Fibroblast of skin of left quadriceps (primary cell): ENCODE measurements around the gene PLIN1.
A peak's percentile ranks its signal among the peaks of the same experiment; 100 is the strongest.

Experiments used
- DNase-seq, 2 experiments: peaks; one replicate each; pipeline ENCODE4 v3.0.0-alpha.2; 2013; ENCODE audit warnings: low read depth in 2 of 2

The PLIN1 gene

DNA sequence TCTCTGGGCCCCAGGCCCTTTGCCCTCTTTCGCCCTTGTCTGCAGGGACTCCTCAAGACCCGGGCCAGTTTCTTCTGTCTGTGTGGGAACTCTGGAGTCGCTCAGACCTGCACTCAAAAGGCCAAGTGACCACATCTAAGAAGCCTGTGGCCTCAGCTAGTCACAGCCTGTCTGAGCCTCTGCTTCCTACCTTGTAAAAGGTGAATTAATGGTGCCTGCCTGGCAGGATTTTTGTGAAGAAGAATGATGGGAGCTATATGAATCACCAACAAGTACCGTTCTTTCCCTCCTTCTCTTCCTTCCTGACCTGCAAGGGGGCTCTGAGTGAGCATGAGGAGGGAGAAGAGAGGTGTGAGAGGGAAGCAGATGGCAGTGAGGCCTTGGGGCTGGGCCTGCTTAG lies 7.5 kb downstream of the PLIN1 start:
- DNase-seq: no peak

DNA sequence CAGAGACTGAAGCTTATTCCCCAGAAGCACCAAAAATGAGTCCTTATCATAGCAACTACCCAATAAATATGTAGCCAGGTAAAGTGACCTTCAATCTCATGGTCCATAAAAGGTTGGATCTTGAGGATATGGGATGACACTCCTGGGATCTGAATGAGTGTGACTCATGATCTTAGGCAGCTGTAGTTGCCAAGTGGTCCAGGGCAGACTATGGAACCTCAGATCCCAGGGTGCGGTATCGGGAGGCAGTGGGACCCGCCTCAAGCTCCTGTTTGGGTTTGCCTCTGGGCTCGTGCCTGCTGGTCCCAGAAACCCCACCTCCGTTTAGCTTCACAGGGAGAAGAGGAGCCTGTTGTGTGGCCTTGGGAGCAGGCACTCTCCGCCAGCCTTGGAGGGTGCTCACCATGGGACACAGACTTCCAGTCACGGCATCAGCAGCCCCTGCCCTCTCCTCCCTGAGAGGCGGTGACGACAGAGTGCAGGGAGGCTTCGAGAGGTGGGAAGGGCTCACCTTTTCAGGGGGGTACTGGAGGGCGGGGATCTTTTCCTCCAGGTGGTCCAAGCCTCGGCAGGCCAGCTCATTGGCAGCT lies 8.1 kb downstream of the PLIN1 start:
- no peak for DNase-seq

DNA sequence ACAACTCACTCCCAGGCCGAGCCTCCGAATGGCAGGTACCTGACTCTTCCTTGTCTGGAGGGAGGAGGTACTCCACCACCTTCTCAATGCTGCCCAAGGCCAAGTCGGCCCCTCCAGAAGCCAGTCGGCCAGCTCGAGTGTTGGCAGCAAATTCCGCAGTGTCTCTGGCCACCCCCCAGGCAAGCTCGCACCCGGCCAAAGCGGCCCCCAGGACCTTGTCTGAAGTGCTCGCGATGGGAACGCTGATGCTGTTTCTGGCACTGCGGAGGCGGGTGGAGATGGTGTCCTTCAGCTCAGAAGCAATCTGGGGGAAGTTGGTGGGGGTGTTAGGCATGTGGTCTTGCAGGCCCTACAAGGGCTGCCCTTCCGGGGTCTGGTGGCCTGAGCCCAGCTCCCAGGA lies 9.2 kb downstream of the PLIN1 start:
- DNase-seq: no peak

DNA sequence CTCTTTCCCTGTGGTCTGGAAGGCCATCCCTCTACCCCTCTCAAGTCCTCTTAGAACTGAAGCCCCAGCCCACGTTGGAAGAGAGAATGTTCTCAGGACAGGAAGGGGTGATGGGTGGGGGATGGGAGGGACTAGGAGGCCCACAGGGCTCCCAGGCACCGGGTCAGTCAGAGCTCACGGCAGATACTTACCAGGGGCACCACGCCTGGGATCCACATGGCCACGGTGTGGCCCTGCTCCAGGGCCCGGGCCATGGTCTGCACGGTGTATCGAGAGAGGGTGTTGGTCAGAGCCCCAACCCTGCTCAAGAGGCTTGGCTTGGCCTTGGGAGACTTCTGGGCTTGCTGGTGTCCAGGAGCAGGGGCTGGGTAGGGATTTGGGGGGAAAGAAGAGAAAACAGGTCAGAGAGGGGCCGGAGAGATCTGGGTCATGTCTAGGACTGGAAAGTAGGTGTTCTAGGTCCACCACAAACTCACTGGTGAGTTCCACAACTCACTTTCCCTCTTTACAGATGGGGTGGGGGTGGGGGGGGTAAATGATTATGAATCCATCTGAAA lies 9.8 kb downstream of the PLIN1 start:
- DNase-seq: no peak

DNA sequence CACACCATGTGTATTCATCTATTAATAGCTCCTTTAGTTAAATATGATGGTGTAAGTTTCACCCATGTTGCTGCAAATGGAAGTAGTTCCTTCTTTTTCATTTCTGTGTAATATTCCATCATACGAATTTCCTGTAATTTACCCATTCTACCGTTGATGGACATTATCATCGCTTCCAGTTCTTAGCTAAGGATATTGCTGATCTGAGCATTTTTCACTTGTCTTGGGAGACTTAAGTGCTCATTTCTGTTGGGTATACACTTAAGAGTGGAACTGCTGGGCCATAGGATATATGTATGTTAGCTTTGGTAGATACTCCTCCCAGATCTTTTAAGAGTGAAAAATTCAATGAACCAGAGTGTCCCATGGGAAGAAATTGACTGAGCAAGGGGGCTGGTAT lies 11.0 kb downstream of the PLIN1 start:
- no peak for DNase-seq

DNA sequence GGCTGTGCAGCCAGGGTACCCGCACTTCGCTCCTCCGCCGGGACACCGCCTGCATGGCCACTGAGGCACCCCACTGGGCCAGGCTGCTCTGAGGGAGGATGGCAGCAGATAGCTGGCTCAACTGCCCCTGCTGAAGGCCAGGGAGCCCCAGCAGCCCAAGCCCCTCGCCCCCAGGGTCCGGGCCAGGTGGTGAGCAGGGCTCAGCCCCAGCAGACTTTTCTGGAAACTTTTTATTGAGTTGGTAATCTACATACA lies 11.5 kb downstream of the PLIN1 start:
- no peak for DNase-seq

DNA sequence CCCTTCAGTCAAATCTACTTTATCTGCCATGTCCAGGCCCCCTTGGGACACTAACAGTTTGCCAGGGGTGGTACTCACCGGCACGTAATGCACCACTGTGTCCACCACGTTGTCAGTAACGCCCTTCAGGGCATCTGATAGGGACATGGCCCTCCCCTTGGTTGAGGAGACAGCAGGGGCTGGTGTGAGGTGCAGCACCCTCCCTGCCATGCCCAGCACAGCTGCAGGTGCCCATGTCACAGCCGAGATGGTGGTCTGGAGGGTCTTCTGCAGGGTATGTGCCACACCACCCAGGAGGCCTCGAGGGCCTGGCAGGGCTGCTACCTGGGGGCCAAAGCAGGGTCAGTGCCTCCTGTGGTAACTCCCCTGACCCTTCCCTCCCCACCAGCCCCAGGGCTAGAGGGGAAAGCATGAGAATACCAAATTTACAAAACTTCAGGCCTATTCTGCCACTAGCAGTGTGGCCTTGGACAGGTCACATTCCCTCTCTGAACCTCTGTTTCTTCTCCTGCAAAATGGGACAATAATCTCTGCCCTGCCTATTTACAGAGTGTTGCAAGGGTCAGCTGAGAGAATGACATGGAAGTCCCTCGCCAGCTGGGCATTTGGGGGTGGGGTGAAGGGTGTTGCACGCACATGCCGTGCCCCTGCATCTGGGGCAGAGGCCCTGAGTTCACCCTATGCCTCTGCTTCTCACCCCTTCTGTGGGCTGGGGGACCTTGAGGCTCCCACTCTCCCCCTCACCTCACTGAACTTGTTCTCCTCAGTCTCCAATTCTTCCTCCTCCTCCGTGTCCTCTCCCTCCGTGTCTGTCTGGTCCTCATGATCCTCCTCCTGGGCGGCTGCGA lies 12.1 kb downstream of the PLIN1 start:
- no peak for DNase-seq

DNA sequence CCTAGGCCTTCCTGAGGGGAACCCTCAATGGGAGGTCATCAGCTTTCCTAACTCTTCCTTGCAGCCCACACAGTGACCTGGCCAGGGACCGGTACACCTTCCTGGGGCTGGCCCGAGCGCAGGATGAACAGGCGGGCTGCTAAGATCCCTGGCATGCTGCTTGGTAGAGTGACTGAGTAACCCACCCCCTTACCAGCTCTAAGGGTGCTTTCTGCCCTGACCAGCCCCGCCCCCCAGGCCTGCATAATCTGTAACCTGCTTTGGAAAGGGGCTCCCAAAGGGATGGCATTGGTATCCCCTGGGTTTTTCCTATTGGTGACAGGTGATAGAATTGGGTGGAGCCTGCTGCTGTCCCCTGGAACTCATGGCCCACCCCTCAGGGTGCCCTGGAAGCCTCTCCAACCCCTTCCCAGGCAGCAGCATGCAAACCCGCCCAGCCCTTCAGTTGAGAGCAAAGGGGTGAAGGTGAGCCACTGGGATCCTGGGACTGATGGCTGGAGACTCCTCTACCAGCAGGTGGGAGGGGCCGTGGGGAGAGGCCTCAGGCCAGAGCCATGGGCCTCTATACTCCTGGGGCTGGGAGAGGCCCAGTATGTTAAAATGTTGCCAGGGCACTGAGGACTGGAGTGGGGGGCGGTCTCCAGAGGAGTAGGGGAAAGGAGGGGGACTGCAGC lies 12.8 kb downstream of the PLIN1 start:
- no peak for DNase-seq

DNA sequence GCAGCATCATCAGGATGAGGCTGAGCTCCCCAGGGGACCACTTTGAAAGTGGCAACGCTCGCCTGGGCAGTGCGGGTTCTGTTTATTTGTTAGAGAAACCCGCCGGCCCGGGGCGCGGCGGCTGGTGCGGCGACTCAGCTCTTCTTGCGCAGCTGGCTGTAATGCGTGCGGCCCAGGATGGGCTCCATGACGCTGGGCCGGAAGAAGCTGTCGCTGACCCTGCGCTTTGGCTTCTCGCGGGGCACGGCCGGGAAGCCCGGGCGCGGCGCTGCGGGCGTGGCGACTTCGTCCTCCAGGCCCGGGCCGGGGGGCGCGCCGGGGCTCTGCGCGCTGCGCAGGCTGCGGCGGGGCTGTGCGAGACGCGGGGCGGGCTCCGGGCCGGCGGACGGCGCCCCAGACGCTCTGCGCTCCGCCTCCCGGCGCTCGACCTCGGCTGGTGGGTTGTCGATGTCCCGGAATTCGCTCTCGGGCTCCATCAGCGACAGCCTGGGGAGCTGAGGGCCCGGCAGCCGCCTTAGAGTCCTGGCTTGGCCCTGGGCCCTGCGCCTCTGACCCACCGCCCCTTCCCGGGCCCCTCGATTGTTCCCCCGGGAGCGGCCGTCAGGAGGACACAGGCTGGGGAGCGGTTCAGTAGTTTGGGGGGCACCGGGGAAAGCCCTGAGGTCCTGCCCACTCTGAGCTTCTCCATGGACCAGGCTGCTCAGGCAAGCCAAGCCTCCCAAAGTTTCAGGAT lies 13.6 kb downstream of the PLIN1 start:
- DNase-seq: no peak

DNA sequence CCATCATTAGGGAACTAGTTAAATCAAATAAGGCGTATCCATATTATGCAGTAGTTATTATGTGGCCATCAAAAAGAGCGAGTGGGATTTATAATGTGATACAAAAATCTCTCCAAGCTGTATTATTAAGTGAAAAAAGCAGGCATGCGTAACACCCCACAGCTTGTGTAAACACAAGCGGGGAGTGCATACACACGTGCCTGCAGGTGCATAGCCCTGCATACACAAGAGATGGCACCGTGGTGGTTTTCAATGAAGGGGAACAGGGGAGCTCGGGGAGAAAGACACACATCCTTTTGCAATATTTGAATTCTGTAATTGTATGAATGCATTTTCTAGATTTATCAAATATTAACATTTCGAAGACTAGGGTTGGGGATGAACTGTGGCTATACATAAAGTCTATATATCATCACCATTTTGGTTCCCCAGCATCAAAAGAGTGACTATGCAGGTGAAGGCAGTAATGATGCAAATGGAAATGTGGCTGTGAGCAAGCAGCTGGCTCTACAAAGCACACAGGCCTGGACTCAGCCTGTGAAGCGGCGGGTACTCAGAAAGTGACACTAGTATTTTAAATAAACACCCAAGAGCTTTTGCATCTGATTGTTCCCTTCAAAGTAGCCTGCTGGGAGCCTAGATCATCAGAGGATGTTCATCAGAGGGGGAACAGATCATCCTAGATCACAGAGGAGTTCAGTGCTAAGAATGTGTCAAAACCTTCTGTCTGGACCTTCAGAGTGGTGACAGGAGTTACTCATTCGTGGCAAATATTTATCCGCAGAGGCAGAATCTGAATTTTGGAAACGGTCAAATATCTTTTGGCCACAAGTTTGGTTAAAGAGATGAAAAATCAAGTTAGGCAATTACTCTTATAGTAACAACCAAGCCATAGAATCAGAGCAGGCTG lies 14.5 kb downstream of the PLIN1 start:
- DNase-seq: no peak

DNA sequence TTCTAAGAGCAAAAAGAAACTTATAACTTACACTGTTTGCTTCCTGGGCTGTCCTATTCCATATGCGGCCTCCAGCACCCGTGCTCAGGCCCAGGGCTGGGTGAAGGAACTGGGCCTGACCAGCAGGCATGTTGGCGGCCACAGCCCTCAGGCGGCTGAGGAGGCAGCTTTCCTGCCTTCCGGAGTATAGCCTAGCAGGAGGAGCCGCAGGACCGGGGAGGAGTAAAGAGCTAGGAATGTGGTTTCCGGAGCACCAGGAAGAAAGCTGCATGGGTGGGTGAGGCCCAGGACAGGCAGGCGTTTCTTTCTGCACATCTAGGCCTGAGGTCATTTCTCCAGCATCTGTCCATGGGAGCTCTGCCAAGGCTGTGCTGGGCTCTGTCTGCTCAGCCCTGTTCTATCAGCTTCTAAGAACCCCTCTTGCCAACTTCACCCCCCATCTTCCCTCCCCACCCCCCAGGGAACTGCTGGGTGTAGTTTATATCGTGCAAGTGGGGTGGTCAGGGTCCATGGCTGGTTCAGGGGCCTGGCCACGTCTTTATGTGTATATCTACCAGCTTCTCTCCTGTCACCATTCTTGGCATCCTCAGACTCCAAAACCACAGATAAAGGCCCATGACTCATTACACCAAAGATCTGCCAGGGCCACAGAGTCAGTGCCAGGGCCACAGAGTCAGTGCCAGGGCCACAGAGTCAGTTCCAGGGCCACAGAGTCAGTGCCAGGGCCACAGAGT lies 16.1 kb downstream of the PLIN1 start:
- peak; percentile 75 for DNase-seq

DNA sequence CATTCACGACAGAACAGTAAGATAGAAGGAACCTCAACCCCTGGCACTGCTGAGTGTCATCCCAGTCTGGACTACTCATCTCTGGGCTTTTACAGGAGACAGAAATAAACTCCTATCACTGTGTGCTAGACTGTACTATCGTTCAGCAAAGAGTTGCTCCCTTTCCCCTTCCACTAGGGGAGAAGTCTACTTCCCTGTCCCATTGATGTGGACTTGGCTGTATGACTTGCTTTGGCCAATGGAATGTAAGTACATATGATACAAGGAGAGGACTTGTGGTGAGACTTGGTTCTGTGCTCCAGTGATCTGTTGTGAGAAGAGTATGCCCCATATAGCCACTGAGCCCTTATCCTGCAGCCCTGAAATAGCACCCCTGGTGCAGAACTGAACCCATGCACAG lies 18.6 kb downstream of the PLIN1 start:
- DNase-seq: no peak

DNA sequence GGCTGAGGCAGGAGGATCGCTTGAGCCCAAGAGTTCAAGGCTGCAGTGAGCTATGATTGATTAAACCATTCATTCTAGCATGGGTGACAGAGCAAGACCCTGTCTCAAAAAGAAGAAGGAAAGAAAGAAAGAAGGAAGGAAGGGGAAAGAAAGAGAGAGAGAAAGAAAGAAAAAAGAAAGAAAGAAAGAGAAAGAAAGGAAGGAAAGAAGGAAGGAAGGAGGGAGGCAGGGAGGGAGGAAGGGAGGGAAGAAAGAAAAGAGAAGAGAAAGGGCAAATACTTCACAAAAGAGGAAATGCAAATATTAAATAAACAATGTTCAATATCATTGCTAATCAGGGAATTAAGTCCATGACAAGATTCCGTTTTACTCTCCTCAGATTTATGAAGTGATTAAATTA lies 19.9 kb downstream of the PLIN1 start:
- no peak for DNase-seq

DNA sequence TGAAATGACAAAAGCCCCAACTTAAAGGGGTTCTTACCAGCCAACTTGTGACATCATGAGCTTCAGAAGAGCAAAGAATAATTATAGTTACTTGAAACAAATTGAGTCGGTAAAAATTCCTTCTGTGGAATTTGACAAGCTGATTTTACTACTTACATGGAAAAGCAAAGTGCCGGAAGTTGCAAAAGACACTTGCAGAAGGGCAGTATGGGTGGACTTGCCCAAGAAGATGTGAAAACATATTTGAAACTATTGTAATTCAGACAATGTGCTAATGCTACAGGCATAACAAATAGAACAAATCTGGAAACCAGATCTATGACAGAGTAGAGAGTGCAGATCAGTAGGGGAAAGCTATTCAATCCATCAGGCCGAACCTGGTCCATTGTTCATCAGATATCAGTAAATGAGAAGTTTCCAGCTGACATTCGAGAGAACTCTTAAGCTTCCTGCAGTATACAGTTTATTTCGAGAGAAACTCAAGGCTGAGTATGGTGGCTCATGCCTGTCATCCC lies 21.4 kb downstream of the PLIN1 start:
- DNase-seq: no peak

DNA sequence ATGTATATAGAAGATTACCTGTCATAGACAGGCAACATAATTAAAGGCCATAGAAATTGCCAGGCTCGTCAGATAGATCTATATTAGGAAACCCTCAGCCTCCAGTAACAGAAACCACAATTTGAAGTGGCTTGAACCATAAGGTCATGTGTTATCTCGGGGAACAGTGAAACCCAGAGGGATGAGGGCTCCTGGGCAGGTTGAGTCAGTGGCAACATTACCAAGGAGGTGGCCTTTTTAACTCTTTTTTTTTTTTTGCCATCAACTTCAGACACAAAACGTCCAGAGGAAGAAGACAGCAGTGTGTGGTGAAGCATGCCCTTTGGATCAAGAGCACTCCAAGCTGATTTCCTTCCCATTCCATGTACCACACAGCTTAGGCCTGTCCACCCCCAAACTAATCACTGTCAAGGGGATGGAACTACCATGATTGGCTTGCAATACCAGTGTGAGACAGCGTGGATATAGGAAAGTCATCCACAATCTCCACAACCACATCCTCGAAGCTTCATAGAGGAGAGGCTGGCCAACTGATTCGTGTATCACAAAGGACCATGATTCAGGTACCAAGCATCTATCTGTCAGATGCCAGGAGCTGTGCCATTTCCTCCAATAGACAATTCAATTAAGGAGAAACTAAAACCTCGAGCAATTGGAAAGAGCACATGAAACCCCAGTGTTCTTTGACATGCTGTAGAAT lies 22.9 kb downstream of the PLIN1 start:
- DNase-seq: no peak

DNA sequence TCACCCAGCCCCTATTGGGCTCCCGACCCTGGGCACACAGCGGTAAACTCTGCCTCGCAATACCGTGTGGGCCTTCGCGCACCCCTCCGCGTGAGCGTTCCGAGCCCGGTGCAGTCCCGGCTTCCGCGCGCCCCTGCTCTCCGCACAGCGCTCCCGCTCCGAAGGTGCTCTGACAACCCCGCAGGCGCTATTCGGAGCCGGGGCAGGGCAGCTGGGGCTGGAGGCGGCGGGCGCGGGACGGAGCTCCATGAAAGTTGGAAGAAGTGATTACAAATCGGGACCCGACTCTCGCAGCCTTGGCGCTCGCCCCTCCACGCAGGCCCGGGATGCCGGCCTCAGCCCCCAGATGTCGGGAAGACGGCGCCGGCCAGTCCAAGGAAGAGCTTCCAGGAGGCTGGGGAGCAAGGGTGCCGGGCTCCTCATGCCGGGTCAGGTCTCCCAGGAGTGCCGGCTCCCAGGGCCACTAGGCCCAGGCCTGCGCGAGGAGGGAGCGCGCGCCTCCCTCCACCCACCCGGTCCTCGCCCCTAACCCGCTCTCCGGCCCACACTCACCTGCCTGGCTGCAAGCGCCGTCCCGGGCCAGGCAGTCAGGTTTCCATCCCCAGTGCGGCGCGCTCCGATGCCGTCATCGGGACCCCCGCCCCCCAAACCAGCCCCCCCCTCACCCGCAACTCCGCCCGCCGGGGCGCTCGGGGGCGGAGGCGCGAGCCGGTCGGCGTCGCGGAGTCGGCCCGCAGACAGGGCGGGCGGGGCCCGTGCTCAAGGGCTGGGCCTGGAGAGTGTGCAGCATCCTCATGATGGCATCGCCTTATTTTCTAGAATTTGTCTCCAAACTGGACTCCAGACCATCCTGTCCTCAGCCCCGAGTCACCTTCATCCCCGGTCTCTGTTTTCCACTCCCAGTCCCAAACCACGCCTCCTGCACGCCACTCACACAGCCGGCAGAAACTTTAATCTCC lies 24.0 kb downstream of the PLIN1 start, which contains the start of gene KIF7:
Gene KIF7 (minus strand): TSS at position 621 of the 959 bp plus-strand sequence. CDS start 2,537 bp downstream, outside the sequence.
- peak; percentile 35 to 45 for DNase-seq

DNA sequence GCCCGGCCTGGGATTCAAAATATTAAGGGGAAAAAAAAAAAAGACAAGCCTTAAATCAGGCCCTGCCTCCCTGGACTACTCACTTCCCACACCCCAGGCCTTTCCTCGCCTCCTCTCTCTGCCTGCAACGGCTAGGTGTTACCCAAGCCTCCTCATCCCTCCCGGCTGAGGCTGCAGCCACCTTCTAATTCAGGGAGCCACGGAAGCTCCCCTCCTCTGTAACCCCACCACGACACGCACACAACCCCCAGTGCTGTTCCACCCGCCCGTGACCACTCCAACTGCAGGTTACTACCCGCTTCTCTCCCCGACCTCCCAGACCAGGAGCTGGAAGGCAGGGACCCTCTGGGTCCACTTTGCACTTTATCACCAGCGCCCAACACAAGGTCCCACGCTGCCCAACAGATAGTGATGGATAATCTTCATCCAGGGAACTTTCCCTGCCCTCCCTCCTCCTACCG lies 24.8 kb downstream of the PLIN1 start:
- no peak for DNase-seq

DNA sequence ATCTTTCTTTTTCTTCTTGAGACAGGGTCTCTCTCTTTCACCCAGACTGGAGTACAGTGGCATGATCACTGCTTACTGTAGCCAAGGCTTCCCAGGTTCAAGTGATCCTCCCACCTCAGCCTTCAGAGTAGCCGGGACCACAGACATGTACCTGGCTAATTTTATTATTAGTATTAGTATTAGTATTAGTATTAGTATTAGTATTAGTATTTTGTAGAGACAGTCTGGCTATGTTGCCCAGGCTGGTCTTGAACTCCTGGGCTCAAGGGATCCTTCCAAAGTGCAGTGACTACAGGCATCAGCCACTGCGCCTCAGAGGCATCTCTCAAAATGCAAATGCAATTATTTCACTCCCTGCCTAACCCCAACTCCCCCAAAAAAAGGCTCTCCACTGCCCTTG lies 25.6 kb downstream of the PLIN1 start:
- no peak for DNase-seq
